Adrenal gland (tissue), 12 donors: ENCODE measurements around the gene SBK3. TPM values are rescaled to one million over a fixed set of nuclear protein-coding genes. Genes with fewer than 3 reads are reported as not detected.

Experiments
- DNase-seq, 7 donors: peaks; one replicate each; pipeline ENCODE4 v3.0.0-alpha.2; 2019 to 2020
- H3K27ac ChIP-seq, 5 donors: fragments of 200-600 bp; sonication (generic) in 4 of 5; 1 replicate in 3 of 5; 2 replicates in 2 of 5; pipeline versions ENCODE4 v1.5.1 to v1.8.0; 2016 to 2020; ENCODE audit warnings: mild to moderate bottlenecking in 1 of 5
- H3K27me3 ChIP-seq: fragments of 200-600 bp; 2 replicates; pipeline ENCODE4 v1.8.0; 2021
- H3K36me3 ChIP-seq, 2 donors: fragments of 200-600 bp; replicated peaks in 1 of 2; 1 replicate in 1 of 2; 2 replicates in 1 of 2; pipeline versions ENCODE4 v1.5.1 to v1.8.0; 2018 to 2022
- H3K4me1 ChIP-seq, 2 donors: fragments of 200-600 bp; replicated peaks in 1 of 2; 1 replicate in 1 of 2; 2 replicates in 1 of 2; pipeline versions ENCODE4 v1.5.1 to v1.8.0; 2018 to 2021
- H3K4me3 ChIP-seq, 4 donors: fragments of 200-600 bp; sonication (generic) in 3 of 4; one replicate each; pipeline ENCODE4 v1.5.1; 2016 to 2018
- H3K9me3 ChIP-seq, 3 donors: fragments of 200-600 bp; sonication (generic) in 1 of 3; replicated peaks in 1 of 3; 1 replicate in 2 of 3; 2 replicates in 1 of 3; pipeline versions ENCODE4 v1.5.1 to v1.8.0; 2016 to 2021
- POLR2A ChIP-seq, 2 donors: fragments of 450-650 bp; IDR thresholded peaks; one replicate each; pipeline ENCODE4 v1.6.1; 2017; ENCODE audit warnings: antibody characterized with exemption in 2 of 2, mild to moderate bottlenecking in 2 of 2, moderate library complexity in 1 of 2
- WGBS, 4 donors: extraction: QIAGEN DNeasy Blood & Tissue Kit in 2 of 4; methylation state at CpG; one replicate each; pipeline versions ENCODE4 v1.1.5 to v1.1.7; 2013 to 2017; 5-methylcytosine and 5-hydroxymethylcytosine counted together
- intact Hi-C, 2 donors: fragments of 100-400 bp; cut with DNase I; formaldehyde crosslinking; loops; one replicate each; pipeline versions ENCODE4 v1.14.1 to v1.15.0; 2022 to 2023
- polyA plus RNA-seq, 3 donors: library from polyadenylated mRNA; stranded (reverse); fragments of 200-250 nt in 2 of 3; fragments of 350-450 nt in 1 of 3; fragmentation: Illumina TruSeq in 1 of 3; extraction: RNeasy Lipid Tissue Mini Kit (QIAGEN cat#74804) in 1 of 3; gene quantifications; one replicate each; pipeline ENCODE4 v1.2.3, GENCODE V29; 2013 to 2014
- total RNA-seq, 9 donors: library from RNA; depleted of rRNA in 4 of 9; stranded (reverse); fragments of >200 nt in 4 of 9; fragments of 120-200 nt in 1 of 9; fragmentation: NEBNext Ultra II Directional in 1 of 9; extraction: Animal tissue kit (Norgen Biotek cat#: 25700) in 1 of 9; gene quantifications; one replicate each; pipeline versions ENCODE4 v1.1.0 to v1.2.4, GENCODE V29; 2013 to 2023
- TF ChIP-seq, protein P1 (sequence below), 6 experiments: fragments of 450-650 bp in 4 of 6; fragments of 200-600 bp in 2 of 6; sonication (generic) in 1 of 6; IDR thresholded peaks; 1 replicate in 5 of 6; 2 replicates in 1 of 6; pipeline versions ENCODE4 v1.5.1 to v1.8.0; 2016 to 2021; ENCODE audit warnings: antibody characterized with exemption in 6 of 6, mild to moderate bottlenecking in 2 of 6, moderate library complexity in 1 of 6
- donor health status: healthy with polysubstance abuse.
- donor health status: Bipolar disorder and iron deficiency.
- donor health status: DM: yes; HTN: yes; CAD: no.
- donor health status: DM: no; HTN: no; CAD: no.
- donor health status: DM: no; HTN: no; CAD: no.
- donor health status: DM: yes; HTN: yes; CAD: no.

Gene SBK3
- total and polyA plus RNA-seq, 12 donors: 0.10 to 0.68 (median 0.18) TPM; not detected in 9

DNA sequence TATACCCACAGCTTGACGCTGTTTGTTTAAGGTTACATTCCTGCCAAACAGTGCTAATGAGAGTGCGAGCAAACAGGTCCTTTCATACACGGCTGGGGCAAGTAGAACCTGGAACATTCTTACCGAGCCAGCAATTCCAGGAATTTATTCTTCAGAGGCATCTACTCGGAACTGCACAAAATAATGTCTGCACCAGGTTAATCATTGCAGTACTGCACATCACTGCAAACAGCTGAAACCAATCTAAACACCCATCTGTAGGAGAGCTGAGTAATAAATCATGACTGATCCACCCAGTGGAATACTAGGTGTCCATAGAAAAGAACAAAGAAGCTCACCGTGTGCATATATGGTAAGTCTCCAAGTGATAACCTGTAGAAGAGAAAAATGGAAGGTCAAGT, 36.5 kb upstream of the SBK3 start:
- Histone ChIP-seq H3K27me3 (no peaks in the 10 kb centered on the region), H3K9me3 (no peaks in the 10 kb centered on the region), H3K4me1 (peaks cover 23 to 26% of the 10 kb centered on the region in 2 donors), H3K36me3 (peaks cover 0 to 9% of the 10 kb centered on the region in 2 donors), H3K4me3 (peak overlapping the region in 1 of 4 donors; percentile 9), H3K27ac (no peak overlapping the region)
- WGBS, 4 donors: 22 to 33% (median 26%) methylated on average over 6 of the region's 6 CpGs
- intact Hi-C loops: no loop called here
- TF ChIP-seq, protein P1, sequence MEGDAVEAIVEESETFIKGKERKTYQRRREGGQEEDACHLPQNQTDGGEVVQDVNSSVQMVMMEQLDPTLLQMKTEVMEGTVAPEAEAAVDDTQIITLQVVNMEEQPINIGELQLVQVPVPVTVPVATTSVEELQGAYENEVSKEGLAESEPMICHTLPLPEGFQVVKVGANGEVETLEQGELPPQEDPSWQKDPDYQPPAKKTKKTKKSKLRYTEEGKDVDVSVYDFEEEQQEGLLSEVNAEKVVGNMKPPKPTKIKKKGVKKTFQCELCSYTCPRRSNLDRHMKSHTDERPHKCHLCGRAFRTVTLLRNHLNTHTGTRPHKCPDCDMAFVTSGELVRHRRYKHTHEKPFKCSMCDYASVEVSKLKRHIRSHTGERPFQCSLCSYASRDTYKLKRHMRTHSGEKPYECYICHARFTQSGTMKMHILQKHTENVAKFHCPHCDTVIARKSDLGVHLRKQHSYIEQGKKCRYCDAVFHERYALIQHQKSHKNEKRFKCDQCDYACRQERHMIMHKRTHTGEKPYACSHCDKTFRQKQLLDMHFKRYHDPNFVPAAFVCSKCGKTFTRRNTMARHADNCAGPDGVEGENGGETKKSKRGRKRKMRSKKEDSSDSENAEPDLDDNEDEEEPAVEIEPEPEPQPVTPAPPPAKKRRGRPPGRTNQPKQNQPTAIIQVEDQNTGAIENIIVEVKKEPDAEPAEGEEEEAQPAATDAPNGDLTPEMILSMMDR (IDR thresholded peaks at IDR 0.05): no peak
- DNase-seq: no peak

DNA sequence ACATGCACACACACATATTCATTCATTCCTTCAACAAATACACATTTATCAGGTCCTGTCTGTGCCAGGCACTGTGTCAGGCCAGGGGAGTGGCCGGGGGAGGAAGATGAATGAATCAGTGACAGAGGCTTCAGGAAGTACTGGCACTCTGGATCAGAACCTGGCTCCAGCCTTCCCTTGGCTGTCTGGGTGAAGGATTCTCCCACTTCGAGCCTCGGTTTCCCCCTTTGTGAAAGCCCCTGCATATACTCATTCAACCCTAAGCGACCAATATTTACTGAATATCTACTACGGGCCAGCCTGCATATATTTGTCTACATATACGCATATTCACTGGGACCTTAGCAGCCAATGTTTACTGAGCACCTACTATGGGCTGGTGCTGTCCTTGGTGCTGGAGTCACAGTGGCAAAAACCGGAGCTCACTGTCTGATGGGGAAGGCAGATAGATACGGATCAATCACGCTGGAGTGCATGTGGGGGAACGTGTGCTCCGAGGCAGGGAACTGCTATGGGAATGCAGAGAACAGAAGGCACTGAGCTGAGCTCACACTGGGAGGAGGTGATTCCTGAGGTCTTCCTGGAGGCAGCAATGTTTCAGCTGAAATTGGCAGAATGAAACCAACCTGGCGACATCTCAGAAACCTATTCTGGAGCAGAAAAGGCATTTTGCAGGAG, 35.9 kb upstream of the SBK3 start:
- 27 to 35% (median 31%) methylated on average over 9 to 12 of the region's 12 CpGs for WGBS, 4 donors
- intact Hi-C loops: no loop called here
- TF ChIP-seq POLR2A (IDR thresholded peaks at IDR 0.05): no peak
- TF ChIP-seq, protein P1 (IDR thresholded peaks at IDR 0.05): no peak
- Histone ChIP-seq H3K4me1 (peaks cover 21 to 22% of the 10 kb centered on the region in 2 donors), H3K4me3 (peak overlapping the region in 2 of 4 donors; percentile 56 to 95), H3K9me3 (no peaks in the 10 kb centered on the region), H3K27me3 (no peaks in the 10 kb centered on the region), H3K36me3 (peaks cover 0 to 9% of the 10 kb centered on the region in 2 donors), H3K27ac (peak overlapping the region in 4 of 5 donors; percentile 71 to 91 (median 78))
- DNase-seq: peak in 1 of 7 donors; percentile 25

DNA sequence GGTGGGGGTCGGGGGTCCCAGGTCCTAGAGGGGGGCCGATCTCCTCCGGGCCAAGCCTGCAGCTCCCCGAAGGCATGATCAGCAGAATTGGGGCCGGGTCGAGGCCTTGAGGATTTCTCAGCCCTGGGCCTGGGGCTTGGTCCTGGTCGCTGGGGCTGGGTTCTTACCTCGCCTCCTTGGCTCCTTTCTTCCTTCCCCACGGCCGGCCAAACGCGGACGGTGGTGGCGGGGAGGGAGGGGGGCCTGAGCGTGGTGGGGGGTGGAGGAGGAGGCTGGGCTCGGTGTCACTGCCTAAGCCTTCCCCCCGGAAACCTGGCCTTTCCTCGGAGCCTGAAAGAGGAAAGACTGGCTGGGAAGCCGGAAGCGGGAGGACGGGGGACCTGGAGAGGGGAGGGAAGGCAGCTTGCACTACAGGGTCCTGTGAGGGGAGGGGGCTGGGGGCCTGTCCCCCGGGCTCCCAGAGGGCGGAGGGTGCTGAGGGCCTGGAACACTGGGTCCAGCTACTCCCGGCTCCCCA, 35.3 kb upstream of the SBK3 start, which contains the start of gene ZNF579:
ZNF579 (minus strand) TSS at position 221 of the 517 bp plus-strand sequence. CDS start 1,209 bp downstream, outside the sequence.
- Histone ChIP-seq H3K27ac (peak within 1 kb of the TSS in 4 of 5 donors; percentile 71 to 91 (median 78)), H3K9me3 (no peaks in the 10 kb centered on the region), H3K4me1 (peaks cover 15 to 17% of the 10 kb centered on the region in 2 donors), H3K4me3 (peak within 1 kb of the TSS in 3 of 4 donors; percentile 49 to 95 (median 56)), H3K27me3 (no peaks in the 10 kb centered on the region), H3K36me3 (peaks cover 0 to 9% of the 10 kb centered on the region in 2 donors)
- TF ChIP-seq, protein P1 (IDR thresholded peaks at IDR 0.05): no peak
- TF ChIP-seq POLR2A (IDR thresholded peaks at IDR 0.05): peak in 1 of 2 donors; percentile 2
- DNase-seq: peak; percentile 86 to 92 (median 89)
- intact Hi-C loops: no loop called here
- WGBS, 4 donors: 0 to 2% (median 0%) methylated on average over 3 to 24 of the region's 24 CpGs

DNA sequence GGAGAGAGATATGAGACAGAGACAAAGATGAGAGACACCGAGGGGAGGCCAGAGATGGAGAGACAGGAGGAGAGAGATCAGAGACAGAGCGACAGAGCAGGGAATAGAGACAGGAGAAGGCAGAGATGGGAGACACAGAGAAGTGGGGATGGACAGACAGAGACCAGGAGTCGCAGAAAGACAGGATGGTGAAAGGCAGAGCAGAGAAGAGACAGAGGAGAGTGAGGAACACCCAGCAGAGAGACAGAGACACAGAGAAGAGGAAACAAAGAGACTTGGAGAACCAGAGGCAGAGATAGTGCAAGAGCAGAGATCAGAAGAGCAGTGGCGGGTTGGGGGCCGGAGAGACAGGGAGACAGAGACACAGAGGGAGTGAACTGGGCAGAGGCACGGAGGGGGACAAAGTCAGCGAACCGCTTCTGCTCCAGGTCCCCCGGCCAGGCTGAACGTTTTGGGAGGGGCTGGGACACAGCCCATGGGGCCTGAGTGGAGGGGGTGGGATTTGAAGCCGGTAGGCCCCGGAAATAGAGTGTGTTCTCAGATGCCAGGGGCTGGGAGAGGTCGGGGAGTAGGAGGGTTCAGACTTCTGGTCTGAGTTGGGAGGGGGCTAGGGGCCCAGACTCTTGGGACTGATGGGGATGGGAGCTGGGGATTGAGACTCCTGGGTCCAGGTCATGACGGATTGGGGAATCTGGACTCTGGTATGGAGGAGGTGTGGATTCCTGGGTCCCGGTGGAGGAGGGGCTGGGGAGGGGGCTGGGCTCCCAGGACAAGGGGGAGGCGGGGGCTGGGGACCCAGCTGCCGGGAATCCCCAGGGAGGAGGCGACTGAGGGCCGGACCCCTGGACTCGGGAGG, 34.7 kb upstream of the SBK3 start:
- peak overlapping the region in 3 of 4 donors; percentile 49 to 95 (median 56) for H3K4me3 ChIP-seq
- H3K9me3 ChIP-seq: no peaks in the 10 kb centered on the region
- no peaks in the 10 kb centered on the region for H3K27me3 ChIP-seq
- peak overlapping the region in 4 of 5 donors; percentile 71 to 91 (median 78) for H3K27ac ChIP-seq
- DNase-seq: peak in 1 of 7 donors; percentile 29
- intact Hi-C loops: no loop called here
- peaks cover 0 to 9% of the 10 kb centered on the region in 2 donors for H3K36me3 ChIP-seq
- WGBS, 4 donors: 9 to 23% (median 11%) methylated on average over 11 to 20 of the region's 20 CpGs
- TF ChIP-seq, protein P1 (IDR thresholded peaks at IDR 0.05): no peak
- no peak for TF ChIP-seq POLR2A (IDR thresholded peaks at IDR 0.05)
- peaks cover 12% of the 10 kb centered on the region in 2 donors for H3K4me1 ChIP-seq
